ENCODE results near the gene LRRC1.

- TF ChIP-seq RAD21 (IDR thresholded peaks at IDR 0.05) = no peak
- no peak for TF ChIP-seq CTCF (IDR thresholded peaks at IDR 0.05; ENCODE audit: low read depth, low read length, missing input control)
- no peak for TF ChIP-seq YY1 (IDR thresholded peaks at IDR 0.05)
- no peak for TF ChIP-seq GABPA (IDR thresholded peaks at IDR 0.05 in 1 of 2, conservative IDR thresholded peaks at IDR 0.05 in 1 of 2)
- TF ChIP-seq REST (IDR thresholded peaks at IDR 0.05) = no peak
- no peak for TF ChIP-seq MAX (IDR thresholded peaks at IDR 0.05)
- no peak for TF ChIP-seq JUND (IDR thresholded peaks at IDR 0.05)
- no peak for TF ChIP-seq EGR1 (IDR thresholded peaks at IDR 0.05; ENCODE audit: low read depth in 2 of 2)
- TF ChIP-seq ATF3 (IDR thresholded peaks at IDR 0.05) = no peak
- no peak for TF ChIP-seq TAF1 (conservative IDR thresholded peaks at IDR 0.05)
Measured at GRCh38 chr6:53858913-53859312, 64.1 kb downstream of the LRRC1 start.

All from liver (tissue), 3 donors.